Endothelial cell of umbilical vein (primary cell): Measurements from ENCODE around the gene C19orf25. TPM values are rescaled to one million over a fixed set of nuclear protein-coding genes. Genes with fewer than 3 reads are reported as not detected.

Experiments used
- BruUV-seq: library from RNA; stranded (reverse); fragments of 400-500 nt; replicated peaks from 2 replicates; lab custom pipeline; 2021; lab: Mats Ljungman, UMichigan
- CTCF ChIA-PET: fragments of 300-600, 350-600 bp; sonication (Branson Sonifier 250); formaldehyde crosslinking; loops from one replicate; lab custom pipeline; 2021; ENCODE audit warnings: antibody characterized with exemption, inconsistent platforms; lab: Charles Lee
- POLR2A ChIA-PET: fragments of 300-600, 350-600 bp; sonication (Branson Sonifier 250); formaldehyde crosslinking; loops from one replicate; lab custom pipeline; 2021; ENCODE audit warnings: antibody characterized with exemption, inconsistent platforms; lab: Charles Lee
- DNase-seq: peaks from one replicate; pipeline ENCODE4 v3.0.0-alpha.2; 2011; ENCODE audit warnings: low read depth, low spot score
- FAIRE-seq: peaks from 2 replicates; lab custom pipeline; 2011; peaks lifted over from hg19 to GRCh38; lab: Jason Lieb, UNC
- H2AFZ ChIP-seq: 2 replicates; pipeline ENCODE4 v1.6.0; 2012; ENCODE audit warnings: low read depth, low read length, control low read depth, inconsistent platforms
- H3K27ac ChIP-seq: 2 replicates; pipeline ENCODE4 v1.5.1; 2011; ENCODE audit warnings: low read depth, mild to moderate bottlenecking, control low read depth, low read length, moderate library complexity; ENCODE audit not compliant: insufficient read depth
- H3K27me3 ChIP-seq, 2 experiments: 2 replicates each; pipeline versions ENCODE4 v1.6.0 to v1.6.1; 2011; ENCODE audit warnings: low read length in 2 of 2, mixed read lengths in 1 of 2; ENCODE audit not compliant: control insufficient read depth in 2 of 2, insufficient read depth in 2 of 2
- H3K36me3 ChIP-seq, 2 experiments: 2 replicates in 1 of 2; 3 replicates in 1 of 2; pipeline ENCODE4 v1.5.1; 2011; ENCODE audit warnings: low read length in 2 of 2, mild to moderate bottlenecking in 1 of 2, moderate library complexity in 1 of 2; ENCODE audit not compliant: control insufficient read depth in 2 of 2, insufficient read depth in 2 of 2; ENCODE audit errors: extremely low read depth in 1 of 2
- H3K4me1 ChIP-seq: 3 replicates; pipeline ENCODE4 v1.5.1; 2011; ENCODE audit warnings: mild to moderate bottlenecking, low read length; ENCODE audit not compliant: control insufficient read depth, insufficient read depth; ENCODE audit errors: extremely low read depth
- H3K4me2 ChIP-seq: 2 replicates; pipeline ENCODE4 v1.6.1; 2011; ENCODE audit warnings: low read length, control low read depth, mixed read lengths; ENCODE audit not compliant: insufficient read depth
- H3K4me3 ChIP-seq, 3 experiments: fragments of 200-600 bp in 1 of 3; sonication (generic), shearing (Covaris generic) in 1 of 3; replicated peaks in 1 of 3; 2 replicates each; pipeline ENCODE4 v1.5.1; 2011 to 2016; ENCODE audit warnings: control low read depth in 3 of 3, low read length in 3 of 3, mild to moderate bottlenecking in 2 of 3, inconsistent platforms in 1 of 3, low read depth in 1 of 3, moderate library complexity in 1 of 3; ENCODE audit not compliant: insufficient read depth in 1 of 3
- H3K79me2 ChIP-seq: 2 replicates; pipeline ENCODE4 v1.6.0; 2012; ENCODE audit warnings: low read length, inconsistent platforms; ENCODE audit not compliant: control insufficient read depth, insufficient read depth
- H3K9ac ChIP-seq: replicated peaks from 2 replicates; pipeline ENCODE3; 2011; ENCODE audit warnings: low read length, control low read depth; ENCODE audit not compliant: insufficient read depth; ENCODE audit errors: extremely low read depth
- H3K9me1 ChIP-seq: replicated peaks from 3 replicates; pipeline ENCODE4 v1.6.0; 2011; ENCODE audit warnings: mild to moderate bottlenecking, low read length; ENCODE audit not compliant: control insufficient read depth, insufficient read depth; ENCODE audit errors: extremely low read depth
- H3K9me3 ChIP-seq: replicated peaks from 2 replicates; pipeline ENCODE4 v1.5.1; 2012; ENCODE audit warnings: low read length, inconsistent platforms; ENCODE audit not compliant: control insufficient read depth, insufficient read depth
- H4K20me1 ChIP-seq: replicated peaks from 2 replicates; pipeline ENCODE3; 2011; ENCODE audit warnings: mild to moderate bottlenecking, low read length; ENCODE audit not compliant: control insufficient read depth, insufficient read depth; ENCODE audit errors: extremely low read depth
- CTCF ChIP-seq, 2 donors: IDR thresholded peaks; 1 replicate in 1 of 2; 2 replicates in 1 of 2; pipeline ENCODE4 v1.5.1; 2011; ENCODE audit warnings: low read length in 2 of 2, mild to moderate bottlenecking in 2 of 2, moderate library complexity in 2 of 2, control low read depth in 1 of 2, inconsistent platforms in 1 of 2, low read depth in 1 of 2; ENCODE audit not compliant: insufficient read depth in 1 of 2; ENCODE audit errors: extremely low read depth in 1 of 2
- EZH2 ChIP-seq: IDR thresholded peaks from 2 replicates; pipeline ENCODE4 v1.6.1; 2012; ENCODE audit warnings: borderline replicate concordance, low read depth, mild to moderate bottlenecking, moderate library complexity, low read length, inconsistent platforms; ENCODE audit not compliant: severe bottlenecking
- FOS ChIP-seq: IDR thresholded peaks from 2 replicates; pipeline ENCODE4 v1.6.1; 2011; ENCODE audit warnings: mild to moderate bottlenecking, low read length, moderate library complexity, borderline replicate concordance; ENCODE audit not compliant: insufficient read depth
- GATA2 ChIP-seq: IDR thresholded peaks from 2 replicates; pipeline ENCODE4 v1.7.0; 2011; ENCODE audit warnings: low read depth, mild to moderate bottlenecking, moderate library complexity, mixed read lengths, low read length; ENCODE audit not compliant: insufficient read length, insufficient read depth
- JUN ChIP-seq: IDR thresholded peaks from 2 replicates; pipeline ENCODE4 v1.6.1; 2011; ENCODE audit warnings: borderline replicate concordance, low read depth; ENCODE audit not compliant: insufficient read length, insufficient read depth
- MAX ChIP-seq: IDR thresholded peaks from 2 replicates; pipeline ENCODE4 v1.6.1; 2011; ENCODE audit not compliant: insufficient read depth, insufficient read length
- MYC ChIP-seq: IDR thresholded peaks from one replicate; pipeline ENCODE4 v1.6.1; 2011; ENCODE audit warnings: mild to moderate bottlenecking, low read depth, low read length
- POLR2A ChIP-seq: IDR thresholded peaks from 2 replicates; pipeline ENCODE4 v1.6.1; 2012; ENCODE audit warnings: low read depth, mild to moderate bottlenecking, control low read depth, low read length
- POLR2AphosphoS5 ChIP-seq: IDR thresholded peaks from 2 replicates; pipeline ENCODE4 v1.6.1; 2012; ENCODE audit warnings: low read depth, mild to moderate bottlenecking, control low read depth, low read length, moderate library complexity; ENCODE audit not compliant: insufficient read depth
- dilution Hi-C: fragments of 300-500 bp; cut with MboI; formaldehyde crosslinking; loops from one replicate; pipeline ENCODE4 v1.15.0; 2019; ENCODE audit warnings: low sequenced_read_pairs; ENCODE audit not compliant: extremely low pct_ligation_motif_present
- intact Hi-C: fragments of 100-400 bp; cut with micrococcal nuclease; formaldehyde crosslinking; loops from one replicate; pipeline ENCODE4 v1.10.0; 2022
- polyA plus RNA-seq, 4 experiments: library from polyadenylated mRNA; depleted of rRNA in 3 of 4; stranded (reverse) in 3 of 4; unstranded in 1 of 4; fragments of >200 nt; gene quantifications; 2 replicates each; pipeline versions ENCODE4 v1.2.1 to v1.2.3, GENCODE V29; 2011 to 2012; ENCODE audit warnings: missing spikeins in 1 of 4
- total RNA-seq: library from RNA; stranded (reverse); gene quantifications from 2 replicates; pipeline ENCODE4 v1.2.3, GENCODE V29; 2021

C19orf25 gene
- total and polyA plus RNA-seq, 2 donors (not counting 3 experiments of a cell fraction or from before 2014, with no cell fraction given): 28.0 to 34.6 TPM

- no peak overlapping the region for H3K4me3 ChIP-seq
- FAIRE-seq: no peak
- no peaks in the 10 kb centered on the region for H3K79me2 ChIP-seq
- H3K9me1 ChIP-seq: no peaks in the 10 kb centered on the region
- intact Hi-C loops: no loop called here
- no peak overlapping the region for H3K27ac ChIP-seq
- TF ChIP-seq EZH2 (no peak), MAX (no peak), POLR2AphosphoS5 (no peak), MYC (no peak), GATA2 (no peak), FOS (no peak), JUN (no peak), POLR2A (no peak), CTCF (IDR thresholded peaks at IDR 0.05; ENCODE audit: extremely low read depth in 1 of 2, insufficient read depth in 1 of 2, low read depth in 1 of 2, low read length in 2 of 2) (no peak)
- dilution Hi-C loops: no loop called here
- POLR2A ChIA-PET: interaction anchor here (0.6 kb wide), 1 partner anchor 347 kb away, joined by 7 read pairs; no protein-coding TSS in a partner anchor
- H3K4me2 ChIP-seq: no peak overlapping the region
- CTCF ChIA-PET: interaction anchor here (1.4 kb wide), 1 partner anchor 18 kb away, joined by 6 read pairs; no protein-coding TSS in a partner anchor
- H3K9ac ChIP-seq: no peak overlapping the region
- no peaks in the 10 kb centered on the region for H3K4me1 ChIP-seq
- peaks cover 9 to 12% of the 10 kb centered on the region in 2 experiments for H3K27me3 ChIP-seq
- no peaks in the 10 kb centered on the region for H4K20me1 ChIP-seq
- H3K36me3 ChIP-seq: no peaks in the 10 kb centered on the region
- H2AFZ ChIP-seq: no peak overlapping the region
- no peak for DNase-seq
- BruUV-seq: no TSS peak
- no peaks in the 10 kb centered on the region for H3K9me3 ChIP-seq
Measured at GRCh38 chr19:1527650-1528309, 48.8 kb upstream of the C19orf25 start.
